OCI-LY7 (cell line): Measurements from ENCODE around the gene MGAT2. TPM values are rescaled to one million over a fixed set of nuclear protein-coding genes. Genes with fewer than 3 reads are reported as not detected.
A peak's percentile ranks its signal among the peaks of the same experiment; 100 is the strongest.

Source experiments
- BruUV-seq: library from RNA; stranded (reverse); fragments of 400-500 nt; replicated peaks from 2 replicates; lab custom pipeline; 2021; lab: Mats Ljungman, UMichigan
- CTCF ChIA-PET: fragments of 300-600 bp; sonication (Branson Sonifier 250); formaldehyde crosslinking; loops from one replicate; lab custom pipeline; 2022; ENCODE audit warnings: antibody characterized with exemption; ENCODE audit not compliant: unreplicated experiment; lab: Charles Lee
- POLR2A ChIA-PET: fragments of 300-600 bp; sonication (Branson Sonifier 250); formaldehyde crosslinking; loops from one replicate; lab custom pipeline; 2022; ENCODE audit warnings: antibody characterized with exemption; lab: Charles Lee
- DNase-seq: peaks from one replicate; pipeline ENCODE4 v3.0.0-alpha.2; 2015; ENCODE audit warnings: low spot score
- H2AFZ ChIP-seq: fragments of 200-600 bp; sonication (generic), shearing (Covaris generic); 2 replicates; pipeline ENCODE4 v1.6.1; 2014; ENCODE audit warnings: mild to moderate bottlenecking, antibody characterized with exemption, low read length, moderate library complexity
- H3K27ac ChIP-seq: fragments of 200-600 bp; sonication (generic); 2 replicates; pipeline ENCODE4 v1.5.1; 2014; ENCODE audit warnings: mixed run types, low read depth, mild to moderate bottlenecking, moderate library complexity, low read length, inconsistent platforms; ENCODE audit not compliant: poor library complexity, severe bottlenecking
- H3K36me3 ChIP-seq: fragments of 200-600 bp; sonication (generic); 2 replicates; pipeline ENCODE4 v1.6.1; 2014; ENCODE audit warnings: mild to moderate bottlenecking, antibody characterized with exemption, low read length, moderate library complexity, mixed read lengths; ENCODE audit not compliant: insufficient read depth
- H3K4me1 ChIP-seq: fragments of 200-600 bp; sonication (generic); 2 replicates; pipeline ENCODE4 v1.5.1; 2014; ENCODE audit warnings: mild to moderate bottlenecking, low read length; ENCODE audit not compliant: insufficient read depth, poor library complexity, severe bottlenecking
- H3K4me2 ChIP-seq: fragments of 200-600 bp; sonication (generic); 2 replicates; pipeline ENCODE4 v1.6.1; 2014; ENCODE audit warnings: mild to moderate bottlenecking, low read length
- H3K4me3 ChIP-seq: fragments of 200-600 bp; sonication (generic); 2 replicates; pipeline ENCODE4 v1.5.1; 2014; ENCODE audit warnings: mild to moderate bottlenecking, low read depth, low read length; ENCODE audit not compliant: poor library complexity, severe bottlenecking
- H3K79me2 ChIP-seq: fragments of 200-600 bp; sonication (generic); 2 replicates; pipeline ENCODE4 v1.6.1; 2016; ENCODE audit warnings: low read depth, mild to moderate bottlenecking, low read length, moderate library complexity, mixed read lengths; ENCODE audit not compliant: insufficient read depth
- H3K9me2 ChIP-seq: fragments of 200-600 bp; sonication (generic); 2 replicates; pipeline ENCODE4 v1.6.1; 2016; ENCODE audit warnings: mild to moderate bottlenecking, low read length, mixed read lengths; ENCODE audit not compliant: insufficient read depth
- H3K9me3 ChIP-seq: fragments of 200-600 bp; sonication (generic); 2 replicates; pipeline ENCODE4 v1.6.1; 2014; ENCODE audit warnings: mild to moderate bottlenecking, mixed run types, low read length, mixed read lengths
- H4K20me1 ChIP-seq: fragments of 200-600 bp; sonication (generic); 2 replicates; pipeline ENCODE4 v1.6.1; 2014; ENCODE audit warnings: mild to moderate bottlenecking, antibody characterized with exemption, low read length, moderate library complexity, mixed read lengths; ENCODE audit not compliant: insufficient read depth
- CTCF ChIP-seq: fragments of 200-600 bp; sonication (generic); conservative IDR thresholded peaks from 2 replicates; pipeline ENCODE4 v1.5.1; 2014; ENCODE audit warnings: mild to moderate bottlenecking, antibody characterized with exemption, low read length, moderate library complexity, mixed read lengths
- EZH2phosphoT487 ChIP-seq: fragments of 200-600 bp; sonication (generic); IDR thresholded peaks from 2 replicates; pipeline ENCODE4 v1.6.1; 2018; ENCODE audit warnings: low read depth, borderline replicate concordance, mild to moderate bottlenecking, mixed run types, antibody characterized with exemption, low read length, moderate library complexity, mixed read lengths
- intact Hi-C: fragments of 100-400 bp; cut with micrococcal nuclease; formaldehyde crosslinking; loops from one replicate; pipeline ENCODE4 v1.10.0; 2022; ENCODE audit not compliant: unreplicated experiment
- total RNA-seq, 2 experiments: library from RNA; depleted of rRNA in 1 of 2; stranded (reverse); fragments of >200 nt in 1 of 2; shearing (Covaris generic) in 1 of 2; gene quantifications; 2 replicates each; pipeline ENCODE4 v1.2.3, GENCODE V29; 2014 to 2022

Gene MGAT2
- total RNA-seq, 2 experiments from 2014 or later = 71.7 to 83.5 TPM

- H3K36me3 ChIP-seq = peaks cover 78% of the 10 kb centered on the region
- TF ChIP-seq CTCF (no peak), EZH2phosphoT487 (no peak)
- DNase-seq = no peak
- no TSS peak for BruUV-seq
- no peaks in the 10 kb centered on the region for H3K9me2 ChIP-seq
- intact Hi-C loops = no loop called here
- ChIA-PET CTCF (interaction anchor here (0.6 kb wide), 1 partner anchor 672 kb away, joined by 3 read pairs; the partner anchor contains the start of gene DMAC2L), POLR2A (interaction anchor here (0.6 to 1.4 kb wide), 7 partner anchors 10 to 804 kb away, joined by 3 to 7 read pairs (median 3); no protein-coding TSS in a partner anchor)
- no peak overlapping the region for H3K4me2 ChIP-seq
- H3K4me1 ChIP-seq = peaks cover 21% of the 10 kb centered on the region
- H3K79me2 ChIP-seq = peaks cover 56% of the 10 kb centered on the region
- no peaks in the 10 kb centered on the region for H3K9me3 ChIP-seq
- H3K27ac ChIP-seq = no peak overlapping the region
- H2AFZ ChIP-seq = no peak overlapping the region
- H4K20me1 ChIP-seq = 0 out of 2 replicates have a peak, but pooled peaks cover 4% of the 10 kb centered on the region
- no peak overlapping the region for H3K4me3 ChIP-seq
Observed at GRCh38 chr14:49640540-49641417, 20.2 kb downstream of the MGAT2 start.

GRCh38 chr14:49641697-49642129 lies 21.1 kb downstream of the MGAT2 start:
- Histone ChIP-seq H3K27ac (peak overlapping the region; percentile 9), H3K9me3 (no peaks in the 10 kb centered on the region), H3K36me3 (peaks cover 76% of the 10 kb centered on the region), H3K4me3 (no peak overlapping the region), H3K79me2 (peaks cover 47% of the 10 kb centered on the region), H2AFZ (no peak overlapping the region), H4K20me1 (no peaks in the 10 kb centered on the region), H3K4me1 (peaks cover 14% of the 10 kb centered on the region), H3K4me2 (peak overlapping the region; percentile 17; the same call in 1 of the 2 replicates), H3K9me2 (no peaks in the 10 kb centered on the region)
- POLR2A ChIA-PET = interaction anchor here (0.7 to 1.4 kb wide), 3 partner anchors 9 to 172 kb away, joined by 3 read pairs; no protein-coding TSS in a partner anchor
- CTCF ChIA-PET = no interaction called here
- TF ChIP-seq EZH2phosphoT487 (no peak), CTCF (no peak)
- intact Hi-C loops = no loop called here
- no TSS peak for BruUV-seq
- no peak for DNase-seq
